HEK293T (cell line): ENCODE data around the gene GRIN3B.

Source experiments
- BHLHE40 ChIP-seq: fragments of 450-650 bp; IDR thresholded peaks from 2 replicates; pipeline ENCODE4 v1.6.1; 2016; ENCODE audit warnings: mild to moderate bottlenecking, moderate library complexity, borderline replicate concordance
- CTBP1 ChIP-seq: fragments of 450-650 bp; IDR thresholded peaks from 2 replicates; pipeline ENCODE4 v1.6.1; 2016; ENCODE audit warnings: borderline replicate concordance
- LEF1 ChIP-seq: fragments of 450-650 bp; IDR thresholded peaks from 2 replicates; pipeline ENCODE4 v1.6.1; 2017; ENCODE audit warnings: mild to moderate bottlenecking, borderline replicate concordance
- TARDBP ChIP-seq: fragments of 450-650 bp; IDR thresholded peaks from 2 replicates; pipeline ENCODE4 v1.6.1; 2016
- ZNF384 ChIP-seq: fragments of 450-650 bp; IDR thresholded peaks from 2 replicates; pipeline ENCODE4 v1.6.1; 2016

GRCh38 chr19:992670-993055 is 7.6 kb upstream of the GRIN3B start:
- TF ChIP-seq LEF1 (no peak), CTBP1 (no peak), ZNF384 (no peak), BHLHE40 (no peak), TARDBP (no peak)
